HL-60/S4 (cell line): Measurements from ENCODE around the gene FARP2.

Experiments
- in situ Hi-C: fragments of 300-500 bp; cut with MboI; formaldehyde crosslinking; loops from 2 replicates; pipeline ENCODE4 v1.14.3; 2022; ENCODE audit warnings: low sequenced_read_pairs

The FARP2 gene

DNA sequence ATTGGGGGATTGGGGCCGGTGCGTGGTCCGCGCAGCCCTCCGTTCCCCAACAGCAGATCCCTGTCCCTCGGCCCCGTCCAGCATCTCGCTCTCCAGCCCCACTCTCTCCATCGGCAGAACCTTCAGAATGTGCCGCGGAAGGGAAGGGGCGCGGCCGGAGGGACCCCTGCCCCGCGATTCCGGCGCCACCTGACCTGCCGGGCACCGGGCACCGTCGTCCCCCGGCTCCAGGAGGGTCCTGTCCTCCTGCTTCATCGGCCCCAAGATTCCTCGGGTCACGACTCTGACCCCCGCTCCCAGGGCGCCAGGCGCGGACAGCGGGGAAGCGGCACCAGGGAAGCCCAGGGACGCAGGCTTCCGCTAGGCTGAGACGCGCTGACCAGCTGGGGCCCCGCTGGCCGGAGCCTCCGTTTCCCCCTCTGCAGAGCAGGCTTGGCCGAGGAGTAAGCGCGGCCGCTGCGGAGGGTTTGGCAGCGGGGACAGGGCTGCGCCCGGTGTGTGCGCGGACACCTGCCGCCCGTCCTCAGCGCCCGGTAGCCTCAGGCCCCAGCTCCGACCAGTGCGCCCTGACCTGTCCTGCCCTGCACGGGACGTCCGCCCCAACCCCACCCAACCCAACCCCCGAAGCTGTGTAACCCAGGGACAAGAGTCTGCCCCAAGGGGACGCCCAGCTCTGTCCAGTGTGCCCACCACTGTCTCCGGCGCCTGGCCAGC, 185.6 kb downstream of the FARP2 start:
- in situ Hi-C loops, result no loop called here

DNA sequence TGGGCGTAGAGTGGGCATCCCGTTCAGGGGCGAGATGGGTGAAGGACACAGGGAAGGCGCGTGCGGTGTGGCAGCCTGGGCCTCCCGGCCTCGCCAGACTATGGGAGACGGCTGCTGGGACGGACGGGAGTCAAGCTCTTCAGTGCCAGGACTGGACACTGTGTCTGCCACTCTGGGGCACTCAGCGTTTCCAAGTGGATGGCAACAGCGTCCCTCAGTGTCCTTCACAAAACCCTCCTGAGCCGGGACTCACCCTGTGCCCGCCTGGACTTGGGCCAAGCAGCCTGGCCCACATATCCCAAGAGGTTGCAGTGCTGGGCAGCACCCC, 186.2 kb downstream of the FARP2 start:
- in situ Hi-C loops, result no loop called here
